Choroid plexus epithelial cell (primary cell): ENCODE results near the gene SLCO3A1.

Experiments
- DNase-seq: peaks from one replicate; pipeline ENCODE4 v3.0.0-alpha.2; 2010; ENCODE audit warnings: low read depth
- H3K4me3 ChIP-seq: 2 replicates; pipeline ENCODE4 v1.5.1; 2011; ENCODE audit warnings: low read depth, mild to moderate bottlenecking, control low read depth, low read length, moderate library complexity
- CTCF ChIP-seq: conservative IDR thresholded peaks from 2 replicates; pipeline ENCODE4 v1.5.1; 2011; ENCODE audit warnings: low read depth, mild to moderate bottlenecking, control low read depth, inconsistent platforms, low read length, moderate library complexity

The SLCO3A1 gene

GRCh38 chr15:91898843-91899242, 45.3 kb downstream of the SLCO3A1 start:
- no peak for TF ChIP-seq CTCF
- no peak for DNase-seq
- H3K4me3 ChIP-seq, result no peak overlapping the region

GRCh38 chr15:91904942-91905341, 51.4 kb downstream of the SLCO3A1 start:
- no peak for TF ChIP-seq CTCF
- DNase-seq, result no peak
- H3K4me3 ChIP-seq, result no peak overlapping the region

GRCh38 chr15:91908391-91908790, 54.9 kb downstream of the SLCO3A1 start:
- no peak for TF ChIP-seq CTCF
- H3K4me3 ChIP-seq, result no peak overlapping the region
- peak; percentile 2 for DNase-seq

- H3K4me3 ChIP-seq, result no peak overlapping the region
- no peak for TF ChIP-seq CTCF
- no peak for DNase-seq
These were observed 55.6 kb downstream of the SLCO3A1 start for GRCh38 chr15:91909111-91909510.

- no peak for DNase-seq
- H3K4me3 ChIP-seq, result no peak overlapping the region
- TF ChIP-seq CTCF, result no peak
These were observed 56.1 kb downstream of the SLCO3A1 start for GRCh38 chr15:91909574-91909973.

- DNase-seq, result no peak
- TF ChIP-seq CTCF, result no peak
- H3K4me3 ChIP-seq, result no peak overlapping the region
These were observed 58.3 kb downstream of the SLCO3A1 start for GRCh38 chr15:91911844-91912243.

- DNase-seq, result no peak
- TF ChIP-seq CTCF, result no peak
- no peak overlapping the region for H3K4me3 ChIP-seq
These were observed 58.8 kb downstream of the SLCO3A1 start for GRCh38 chr15:91912336-91912735.
